Activated CD8-positive, alpha-beta memory T cell treated with anti-CD3 and anti-CD28 coated beads, Interleukin-2, amount 50 U/mL, for 24 hours (primary cell): ENCODE data around the gene PGM2.

Experiments used
- DNase-seq: peaks from one replicate; pipeline ENCODE4 v3.0.0-alpha.2; 2020; ENCODE audit errors: extremely low read depth

Gene PGM2

DNA sequence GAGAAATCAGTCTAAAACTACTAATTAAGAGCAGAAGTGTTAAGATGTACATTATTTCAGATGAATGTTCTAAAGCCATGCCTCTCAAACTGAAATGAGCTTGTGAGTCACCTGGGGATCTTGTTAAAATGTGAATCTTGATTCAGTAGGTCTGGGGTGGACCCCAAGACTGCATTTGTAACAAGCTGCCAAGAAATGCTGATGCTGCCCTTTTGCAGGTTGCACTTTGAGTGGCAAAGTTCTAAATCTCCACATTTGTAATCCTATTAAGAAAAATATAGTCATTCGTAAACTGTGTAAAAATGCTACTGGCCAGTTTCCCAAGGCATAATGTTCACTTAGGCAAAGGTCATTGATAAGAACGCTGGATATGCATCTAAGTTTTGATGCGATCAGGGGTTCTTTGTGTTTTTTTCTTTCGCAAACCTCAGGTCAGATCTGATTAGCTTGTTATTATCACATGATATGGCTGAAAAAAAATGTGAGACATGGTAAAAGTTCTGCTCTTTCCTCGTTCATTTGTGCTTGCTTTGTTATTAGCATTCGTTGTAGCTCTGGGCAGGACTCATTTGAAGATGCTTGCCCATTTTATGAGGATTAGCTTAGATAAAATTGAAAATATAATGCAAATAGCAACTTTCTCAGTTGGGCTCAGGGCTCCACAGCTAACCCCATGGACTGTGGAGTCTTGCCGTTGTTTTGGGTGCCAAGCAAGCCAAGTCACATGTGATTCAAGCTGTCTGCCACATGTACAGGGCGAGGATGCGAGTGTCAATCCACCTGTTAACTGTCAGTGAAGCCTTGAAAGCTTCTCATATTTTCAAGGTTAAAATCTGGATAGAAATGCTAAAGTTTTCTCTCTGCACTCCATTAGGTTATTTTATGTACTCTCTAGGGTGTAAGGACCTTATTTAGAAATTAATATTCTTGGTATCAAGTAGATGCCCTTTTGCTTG, 76.5 kb downstream of the PGM2 start:
- no peak for DNase-seq

DNA sequence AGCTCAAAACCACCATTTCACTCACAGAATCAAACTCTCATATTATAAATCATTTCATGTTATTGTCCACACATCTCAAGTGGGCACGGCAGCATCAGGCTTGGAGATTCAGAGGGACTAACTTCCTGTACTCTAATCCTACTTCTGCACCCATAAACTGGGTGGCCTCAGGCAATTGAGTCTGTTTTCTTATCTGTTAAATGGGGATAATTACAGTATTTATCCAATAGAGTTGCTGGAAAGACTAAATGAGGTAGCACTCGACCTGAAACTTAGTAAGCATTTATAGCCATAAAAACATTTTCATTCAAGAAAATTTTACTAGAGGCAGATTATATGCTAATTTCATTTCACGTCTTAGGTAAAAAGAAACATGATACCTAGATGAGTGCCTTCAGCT, 77.4 kb downstream of the PGM2 start:
- no peak for DNase-seq

DNA sequence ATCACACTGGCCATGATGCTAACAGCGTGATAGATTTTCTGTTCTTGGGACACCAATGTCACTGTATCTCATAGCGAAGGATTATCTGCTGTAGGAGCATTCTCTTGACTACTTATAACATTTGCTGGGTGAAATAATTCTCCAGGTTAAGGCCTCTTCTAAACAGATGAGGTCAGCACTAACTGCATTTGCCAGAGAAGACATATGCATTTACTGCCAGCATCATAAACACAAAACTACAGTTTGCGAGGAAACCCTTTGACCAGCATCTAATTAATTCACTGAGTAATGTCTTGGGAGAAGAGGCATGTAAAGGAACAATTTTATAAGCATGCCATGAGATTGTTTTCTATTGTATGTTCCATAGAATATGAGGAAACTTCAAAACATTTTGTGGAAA, 78.3 kb downstream of the PGM2 start:
- DNase-seq = no peak

DNA sequence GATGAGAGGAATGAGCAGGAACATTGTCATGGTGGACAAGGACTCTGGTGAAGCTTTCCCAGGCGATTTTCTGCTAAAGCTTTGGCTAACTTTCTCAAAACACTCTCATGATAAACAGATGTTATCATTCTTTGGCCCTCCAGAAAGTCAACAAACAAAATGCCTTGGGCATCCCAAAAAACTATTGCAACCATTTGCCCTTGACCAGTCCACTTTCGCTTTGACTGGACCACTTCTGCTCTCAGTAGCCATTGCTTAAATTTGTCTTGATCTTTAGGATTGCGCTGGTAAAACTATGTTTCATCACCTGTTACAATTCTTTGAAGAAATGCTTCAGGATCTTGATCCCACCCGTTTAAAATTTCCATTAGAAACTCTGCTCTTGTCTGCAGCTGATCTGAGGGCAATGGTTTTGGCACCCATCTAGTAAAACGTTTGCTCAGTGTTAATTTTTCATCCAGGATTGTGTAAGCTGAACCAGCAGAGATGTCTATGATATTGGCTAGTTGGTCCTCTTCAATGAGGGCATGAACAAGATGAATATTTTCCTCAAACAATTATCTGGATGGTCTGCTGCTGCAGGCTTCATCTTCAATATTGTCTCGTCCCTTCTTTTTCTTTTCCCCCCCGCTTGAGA, 79.2 kb downstream of the PGM2 start:
- no peak for DNase-seq

DNA sequence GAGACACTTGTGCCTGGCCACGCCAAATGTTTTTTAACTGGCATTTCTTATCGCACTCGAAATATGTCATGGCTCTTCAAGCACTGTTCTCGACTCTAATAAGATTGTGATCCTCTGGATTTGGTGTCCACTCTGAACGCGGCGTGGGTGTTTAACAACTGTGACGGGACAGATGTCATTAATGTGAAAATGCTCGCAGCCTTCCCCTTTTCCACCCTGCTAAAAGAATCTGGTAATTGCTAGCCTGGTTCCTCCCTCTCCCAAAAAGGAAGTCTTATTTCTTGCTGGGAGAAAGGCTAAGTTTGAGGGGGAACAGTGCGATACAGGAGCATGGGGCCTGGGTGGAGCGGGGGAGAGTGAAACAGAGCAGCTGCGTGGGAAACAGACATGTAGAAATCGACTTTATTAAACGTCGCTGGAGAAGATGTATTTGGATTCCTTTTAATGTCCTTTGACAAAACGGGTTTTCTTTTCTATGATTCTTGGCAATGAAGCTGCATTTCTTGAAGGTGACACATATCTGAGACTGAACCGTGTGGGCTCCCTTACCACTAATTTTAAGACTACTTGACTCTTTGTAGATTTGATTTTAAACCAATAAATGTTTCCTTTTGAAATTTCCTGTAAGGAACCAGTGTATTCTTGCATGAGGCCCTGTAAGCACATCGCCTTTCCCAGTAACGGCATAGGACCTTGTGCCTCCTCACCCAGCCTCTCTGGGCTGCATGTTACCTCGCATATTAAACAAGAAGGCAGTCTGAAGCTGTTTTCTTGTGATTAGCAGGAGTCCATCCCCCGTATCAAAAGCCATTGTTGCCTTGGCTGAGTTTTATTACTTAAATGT, 82.2 kb downstream of the PGM2 start:
- no peak for DNase-seq

DNA sequence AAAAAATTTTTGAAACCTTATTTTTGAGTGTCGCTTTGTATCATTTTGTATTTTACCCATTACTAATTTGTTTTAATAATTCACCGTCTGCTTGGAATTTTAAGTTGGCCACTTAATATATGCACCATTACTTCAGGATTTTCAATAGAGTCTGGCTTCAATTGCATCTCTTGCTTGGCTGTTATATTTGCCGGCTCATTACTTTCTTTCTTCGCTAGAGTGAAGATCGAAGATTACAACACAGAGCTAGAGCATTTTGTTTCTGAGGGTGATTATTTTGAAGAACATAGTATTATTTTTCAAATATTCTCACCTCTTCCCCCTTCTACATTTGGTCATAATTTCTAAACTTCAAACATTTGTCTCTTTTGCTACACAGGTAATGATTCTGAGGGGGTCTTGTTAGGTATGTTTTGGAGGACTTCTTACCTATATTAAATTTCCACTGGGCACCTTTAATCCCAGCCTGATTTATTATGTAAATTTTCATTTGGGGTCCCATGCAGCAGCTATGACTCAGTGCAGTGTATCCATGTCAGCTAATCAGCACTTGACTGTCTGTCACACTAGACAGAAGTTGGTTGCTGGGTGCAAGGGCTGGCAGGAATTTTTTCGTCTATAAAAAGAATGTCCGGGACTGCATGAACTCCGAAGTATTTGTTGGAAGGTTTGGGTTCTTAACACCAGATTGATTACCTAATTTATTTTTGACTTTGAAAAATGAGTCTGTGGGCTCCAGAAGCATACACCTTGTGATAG, 83.0 kb downstream of the PGM2 start:
- DNase-seq = no peak

DNA sequence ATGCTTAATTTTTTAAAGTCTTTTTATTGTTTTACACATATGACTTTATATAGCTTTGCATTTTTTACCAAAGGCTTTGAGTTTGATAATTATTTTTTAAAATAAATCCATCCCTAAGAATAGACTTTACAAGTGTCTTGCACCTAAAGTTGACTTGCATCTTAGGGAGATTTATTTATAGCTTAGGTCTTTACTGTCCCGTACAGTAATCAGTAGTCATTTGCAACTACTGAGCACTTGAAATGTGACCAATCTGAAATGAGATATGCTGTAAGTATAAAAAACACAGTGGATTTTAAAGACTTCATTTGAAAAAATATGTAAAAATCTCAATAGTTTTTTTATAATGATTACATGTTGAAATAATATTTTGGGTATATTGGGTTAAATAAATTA, 83.6 kb downstream of the PGM2 start:
- no peak for DNase-seq
